CD14-positive monocyte (primary cell): ENCODE data around the gene OLFML1. TPM values are rescaled to one million over a fixed set of nuclear protein-coding genes. Genes with fewer than 3 reads are reported as not detected.

Experiments used
- DNase-seq, 3 donors: peaks; one replicate each; pipeline ENCODE4 v3.0.0-alpha.2; 2011 to 2022
- H2AFZ ChIP-seq: 2 replicates; pipeline ENCODE4 v1.6.0; 2012; ENCODE audit warnings: mild to moderate bottlenecking, low read depth, low read length, inconsistent platforms; ENCODE audit not compliant: insufficient read depth, poor library complexity, severe bottlenecking
- H3K27ac ChIP-seq, 2 donors: 1 replicate in 1 of 2; 2 replicates in 1 of 2; pipeline ENCODE4 v1.5.1; 2012 to 2013; ENCODE audit warnings: low read length in 2 of 2, control low read depth in 1 of 2, inconsistent platforms in 1 of 2, low read depth in 1 of 2, mild to moderate bottlenecking in 1 of 2
- H3K27me3 ChIP-seq, 2 donors: one replicate each; pipeline versions ENCODE4 v1.6.0 to v1.6.1; 2011 to 2013; ENCODE audit warnings: low read length in 2 of 2; ENCODE audit not compliant: control insufficient read depth in 2 of 2, insufficient read depth in 2 of 2
- H3K36me3 ChIP-seq, 2 donors: replicated peaks in 1 of 2; 1 replicate in 1 of 2; 2 replicates in 1 of 2; pipeline versions ENCODE4 v1.5.1 to v1.6.1; 2012 to 2013; ENCODE audit warnings: low read length in 2 of 2, control low read depth in 1 of 2, inconsistent platforms in 1 of 2, mild to moderate bottlenecking in 1 of 2; ENCODE audit not compliant: insufficient read depth in 2 of 2, control insufficient read depth in 1 of 2
- H3K4me1 ChIP-seq, 2 donors: 1 replicate in 1 of 2; 2 replicates in 1 of 2; pipeline versions ENCODE4 v1.5.1 to v1.6.1; 2012 to 2013; ENCODE audit warnings: low read length in 2 of 2, control low read depth in 1 of 2, inconsistent platforms in 1 of 2, mild to moderate bottlenecking in 1 of 2, moderate library complexity in 1 of 2; ENCODE audit not compliant: insufficient read depth in 2 of 2, control insufficient read depth in 1 of 2
- H3K4me2 ChIP-seq: replicated peaks from 2 replicates; pipeline ENCODE3; 2012; ENCODE audit warnings: low read length, moderate library complexity, mild to moderate bottlenecking; ENCODE audit not compliant: poor library complexity, severe bottlenecking; ENCODE audit errors: extremely low read depth
- H3K4me3 ChIP-seq, 3 experiments: fragments of 200-600 bp in 1 of 3; sonication (generic) in 1 of 3; replicated peaks in 1 of 3; 1 replicate in 2 of 3; 2 replicates in 1 of 3; pipeline ENCODE4 v1.5.1; 2011 to 2013; ENCODE audit warnings: low read length in 3 of 3, mild to moderate bottlenecking in 3 of 3, control low read depth in 2 of 3, low read depth in 2 of 3, inconsistent platforms in 1 of 3, moderate library complexity in 1 of 3
- H3K79me2 ChIP-seq: 2 replicates; pipeline ENCODE4 v1.6.0; 2012; ENCODE audit warnings: mild to moderate bottlenecking, control low read depth, inconsistent platforms, low read length, moderate library complexity; ENCODE audit not compliant: insufficient read depth
- H3K9ac ChIP-seq: 2 replicates; pipeline ENCODE4 v1.6.0; 2017; ENCODE audit warnings: low read length, mild to moderate bottlenecking; ENCODE audit not compliant: insufficient read depth, poor library complexity, severe bottlenecking
- H3K9me3 ChIP-seq, 2 donors: replicated peaks in 1 of 2; 1 replicate in 1 of 2; 2 replicates in 1 of 2; pipeline versions ENCODE4 v1.5.1 to v1.6.1; 2012 to 2013; ENCODE audit warnings: low read length in 2 of 2, control low read depth in 1 of 2; ENCODE audit not compliant: control insufficient read depth in 1 of 2, insufficient read depth in 1 of 2
- H4K20me1 ChIP-seq: 2 replicates; pipeline ENCODE4 v1.6.0; 2012; ENCODE audit warnings: mild to moderate bottlenecking, low read length, control low read depth, moderate library complexity; ENCODE audit not compliant: insufficient read depth
- H3K27ac Mint-ChIP-seq, 7 donors: one replicate each; pipeline ENCODE4 v1.8.0; 2020; ENCODE audit warnings: mild to moderate bottlenecking in 7 of 7, mixed read lengths in 7 of 7, moderate library complexity in 6 of 7, inconsistent platforms in 2 of 7
- H3K27me3 Mint-ChIP-seq, 3 donors: one replicate each; pipeline ENCODE4 v1.8.0; 2021 to 2022; ENCODE audit warnings: low read depth in 3 of 3, mild to moderate bottlenecking in 3 of 3, mixed read lengths in 3 of 3, moderate library complexity in 3 of 3, inconsistent platforms in 1 of 3
- H3K36me3 Mint-ChIP-seq, 2 donors: one replicate each; pipeline ENCODE4 v1.8.0; 2020; ENCODE audit warnings: mixed read lengths in 2 of 2, inconsistent platforms in 1 of 2, mild to moderate bottlenecking in 1 of 2
- H3K4me1 Mint-ChIP-seq: one replicate; pipeline ENCODE4 v1.8.0; 2020; ENCODE audit warnings: mild to moderate bottlenecking, mixed read lengths
- H3K4me3 Mint-ChIP-seq, 2 donors: one replicate each; pipeline ENCODE4 v1.8.0; 2020; ENCODE audit warnings: mild to moderate bottlenecking in 2 of 2, mixed read lengths in 2 of 2, moderate library complexity in 1 of 2
- H3K9me3 Mint-ChIP-seq, 7 donors: one replicate each; pipeline ENCODE4 v1.8.0; 2020 to 2022; ENCODE audit warnings: mixed read lengths in 7 of 7, mild to moderate bottlenecking in 6 of 7, moderate library complexity in 6 of 7, inconsistent platforms in 2 of 7
- WGBS: methylation state at CpG from one replicate; pipeline ENCODE4 v1.1.5; 2013; ENCODE audit warnings: missing lambda C conversion rate; ENCODE audit not compliant: insufficient coverage; 5-methylcytosine and 5-hydroxymethylcytosine counted together
- intact Hi-C, 2 donors: fragments of 100-400 bp; cut with micrococcal nuclease; formaldehyde crosslinking; loops; one replicate each; pipeline versions ENCODE4 v1.15.0 to v1.15.1; 2023
- polyA plus RNA-seq, 3 donors: library from polyadenylated mRNA; depleted of rRNA in 1 of 3; unstranded in 2 of 3; stranded (reverse) in 1 of 3; fragments of 300-500 nt in 2 of 3; fragments of >200 nt in 1 of 3; fragmentation: Illumina TruSeq in 2 of 3; gene quantifications; 1 replicate in 2 of 3; 2 replicates in 1 of 3; pipeline ENCODE4 v1.2.3, GENCODE V29; 2012 to 2021
- TF ChIP-seq, protein P1 (sequence below): fragments of 200-600 bp; IDR thresholded peaks from one replicate; pipeline ENCODE4 v1.8.0; 2022; ENCODE audit warnings: antibody characterized with exemption, mild to moderate bottlenecking

OLFML1 gene
- polyA plus RNA-seq, 3 donors = 0.11 to 0.17 TPM; not detected in 1

DNA sequence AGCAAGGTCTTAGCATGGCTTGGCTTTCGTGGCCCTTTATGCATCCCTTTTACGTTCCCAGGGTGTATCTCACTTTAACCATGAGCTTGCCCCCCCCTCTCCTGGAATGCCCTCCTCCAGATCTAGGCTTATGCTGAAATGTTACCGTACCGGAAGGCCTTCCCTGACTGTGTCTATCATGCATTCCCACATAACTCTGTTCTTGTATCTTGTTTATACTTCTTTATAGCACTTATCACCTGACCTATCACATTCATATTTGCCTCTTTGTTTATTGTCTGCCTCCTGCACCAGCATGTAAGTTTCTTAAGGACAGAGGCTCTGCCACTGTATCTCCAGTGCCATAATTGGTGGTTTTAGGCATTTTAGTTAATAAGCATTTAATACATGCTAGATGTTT, 67.4 kb downstream of the OLFML1 start:
- TF ChIP-seq, protein P1, sequence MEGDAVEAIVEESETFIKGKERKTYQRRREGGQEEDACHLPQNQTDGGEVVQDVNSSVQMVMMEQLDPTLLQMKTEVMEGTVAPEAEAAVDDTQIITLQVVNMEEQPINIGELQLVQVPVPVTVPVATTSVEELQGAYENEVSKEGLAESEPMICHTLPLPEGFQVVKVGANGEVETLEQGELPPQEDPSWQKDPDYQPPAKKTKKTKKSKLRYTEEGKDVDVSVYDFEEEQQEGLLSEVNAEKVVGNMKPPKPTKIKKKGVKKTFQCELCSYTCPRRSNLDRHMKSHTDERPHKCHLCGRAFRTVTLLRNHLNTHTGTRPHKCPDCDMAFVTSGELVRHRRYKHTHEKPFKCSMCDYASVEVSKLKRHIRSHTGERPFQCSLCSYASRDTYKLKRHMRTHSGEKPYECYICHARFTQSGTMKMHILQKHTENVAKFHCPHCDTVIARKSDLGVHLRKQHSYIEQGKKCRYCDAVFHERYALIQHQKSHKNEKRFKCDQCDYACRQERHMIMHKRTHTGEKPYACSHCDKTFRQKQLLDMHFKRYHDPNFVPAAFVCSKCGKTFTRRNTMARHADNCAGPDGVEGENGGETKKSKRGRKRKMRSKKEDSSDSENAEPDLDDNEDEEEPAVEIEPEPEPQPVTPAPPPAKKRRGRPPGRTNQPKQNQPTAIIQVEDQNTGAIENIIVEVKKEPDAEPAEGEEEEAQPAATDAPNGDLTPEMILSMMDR = no peak
- H4K20me1 ChIP-seq = peaks cover 51% of the 10 kb centered on the region
- Mint-ChIP-seq H3K9me3 (no peaks in the 10 kb centered on the region), H3K27ac (no peak overlapping the region), H3K4me1 (no peaks in the 10 kb centered on the region), H3K36me3 (peaks cover 62 to 66% of the 10 kb centered on the region in 2 donors), H3K4me3 (no peak overlapping the region), H3K27me3 (peaks cover 0 to 9% (median 0%) of the 10 kb centered on the region in 3 donors)
- H3K27me3 ChIP-seq = no peaks in the 10 kb centered on the region
- H3K4me3 ChIP-seq = no peak overlapping the region
- H3K27ac ChIP-seq = no peak overlapping the region
- peaks cover 21 to 58% of the 10 kb centered on the region in 2 donors for H3K36me3 ChIP-seq
- H3K4me2 ChIP-seq = no peak overlapping the region
- no peak overlapping the region for H2AFZ ChIP-seq
- 98% methylated on average over 4 of the region's 4 CpGs for WGBS
- H3K9ac ChIP-seq = no peak overlapping the region
- H3K9me3 ChIP-seq = no peaks in the 10 kb centered on the region
- intact Hi-C loops = no loop called here
- no peak for DNase-seq
- H3K4me1 ChIP-seq = no peaks in the 10 kb centered on the region
- no peaks in the 10 kb centered on the region for H3K79me2 ChIP-seq

DNA sequence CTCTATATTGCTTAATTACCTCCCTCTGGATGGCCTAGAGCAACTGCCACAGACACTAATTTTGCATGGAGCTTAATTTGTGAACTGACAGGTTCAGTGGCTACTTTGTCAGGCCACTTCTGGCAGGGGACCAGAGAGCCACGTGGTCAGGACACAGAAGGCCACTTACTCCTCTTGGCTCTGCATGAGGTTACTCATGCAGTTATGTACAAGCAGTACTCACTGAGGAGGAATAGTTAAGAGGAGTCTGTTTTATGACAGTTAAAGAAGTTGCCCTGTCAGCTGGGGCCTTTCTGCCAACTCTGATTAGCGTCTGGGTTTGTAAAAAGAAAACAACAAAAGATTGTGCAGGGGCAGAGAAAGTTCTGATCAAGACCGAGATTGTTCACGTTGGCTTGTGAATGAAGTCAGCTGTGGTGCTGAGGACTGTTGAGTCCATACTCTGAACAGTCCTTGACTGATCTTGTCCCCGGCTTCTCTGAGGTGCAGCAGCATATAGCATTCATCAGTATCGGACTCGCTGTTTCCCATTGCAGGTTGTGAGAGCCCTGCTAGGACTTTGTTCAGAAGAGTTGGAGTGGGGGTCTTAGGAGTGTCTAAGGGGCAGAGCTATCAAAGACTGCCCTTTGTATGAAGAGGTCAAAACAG, 69.9 kb downstream of the OLFML1 start:
- WGBS = 92% methylated on average over 7 of the region's 7 CpGs
- Histone ChIP-seq H3K36me3 (peaks cover 16 to 53% of the 10 kb centered on the region in 2 donors), H3K9me3 (no peaks in the 10 kb centered on the region), H3K27me3 (no peaks in the 10 kb centered on the region), H4K20me1 (peaks cover 42% of the 10 kb centered on the region), H3K27ac (no peak overlapping the region), H3K9ac (no peak overlapping the region), H3K79me2 (no peaks in the 10 kb centered on the region), H3K4me1 (no peaks in the 10 kb centered on the region), H3K4me3 (no peak overlapping the region), H3K4me2 (no peak overlapping the region), H2AFZ (no peak overlapping the region)
- no peak overlapping the region for H3K27ac Mint-ChIP-seq
- intact Hi-C loops = no loop called here
- TF ChIP-seq, protein P1 = no peak
- H3K27me3 Mint-ChIP-seq = peaks cover 0 to 6% (median 6%) of the 10 kb centered on the region in 3 donors
- no peaks in the 10 kb centered on the region for H3K4me1 Mint-ChIP-seq
- no peak overlapping the region for H3K4me3 Mint-ChIP-seq
- H3K36me3 Mint-ChIP-seq = peaks cover 53 to 61% of the 10 kb centered on the region in 2 donors
- DNase-seq = no peak
- H3K9me3 Mint-ChIP-seq = no peaks in the 10 kb centered on the region
